WTC11 (cell line): ENCODE results near the gene FAXDC2. TPM values are rescaled to one million over a fixed set of nuclear protein-coding genes. Genes with fewer than 3 reads are reported as not detected.
A peak's percentile ranks its signal among the peaks of the same experiment; 100 is the strongest.

Experiments used
- ATAC-seq: fragments of 200-7000 bp; cut with Tn5 transposase; 2 replicates; pipeline ENCODE4 v1.10.0; 2021; ENCODE audit warnings: mild to moderate bottlenecking, moderate library complexity
- CTCF ChIA-PET: fragments of 300-600 bp; sonication (Branson Sonifier 250); formaldehyde crosslinking; loops from one replicate; lab custom pipeline; 2021; ENCODE audit warnings: antibody characterized with exemption; lab: Charles Lee
- POLR2A ChIA-PET: fragments of 350-600 bp; sonication (Branson Sonifier 250); formaldehyde crosslinking; loops from one replicate; lab custom pipeline; 2021; ENCODE audit warnings: antibody characterized with exemption; lab: Charles Lee
- DNase-seq: peaks from one replicate; pipeline ENCODE4 v3.0.0; 2021; ENCODE audit warnings: low spot score
- H3K27ac Mint-ChIP-seq: 2 replicates; pipeline ENCODE4 v1.8.0; 2021; ENCODE audit warnings: mixed read lengths
- H3K27me3 Mint-ChIP-seq: 2 replicates; pipeline ENCODE4 v1.8.0; 2021; ENCODE audit warnings: low read depth, mild to moderate bottlenecking, moderate library complexity, mixed read lengths
- H3K36me3 Mint-ChIP-seq: 2 replicates; pipeline ENCODE4 v1.8.0; 2021; ENCODE audit warnings: mixed read lengths
- H3K4me1 Mint-ChIP-seq: 2 replicates; pipeline ENCODE4 v1.8.0; 2022; ENCODE audit warnings: mixed read lengths
- H3K4me3 Mint-ChIP-seq: 2 replicates; pipeline ENCODE4 v1.8.0; 2021; ENCODE audit warnings: mild to moderate bottlenecking, moderate library complexity, mixed read lengths
- H3K9me3 Mint-ChIP-seq: 2 replicates; pipeline ENCODE4 v1.8.0; 2021; ENCODE audit warnings: mixed read lengths
- CREB1 ChIP-seq: sonication (generic); formaldehyde crosslinking; IDR thresholded peaks from 2 replicates; pipeline ENCODE4 v1.8.0; 2023; ENCODE audit warnings: mild to moderate bottlenecking, missing genetic modification reagents
- ELF4 ChIP-seq: sonication (generic); formaldehyde crosslinking; IDR thresholded peaks from 2 replicates; pipeline ENCODE4 v1.8.1; 2022; ENCODE audit warnings: low read depth, mild to moderate bottlenecking, moderate library complexity, missing genetic modification reagents
- EMX1 ChIP-seq: fragments of 250-450 bp; sonication (Bioruptor Pico); IDR thresholded peaks from 2 replicates; pipeline ENCODE4 v1.8.0; 2021; ENCODE audit warnings: mild to moderate bottlenecking
- ESRRA ChIP-seq: sonication (generic); formaldehyde crosslinking; IDR thresholded peaks from 2 replicates; pipeline ENCODE4 v1.8.1; 2022; ENCODE audit warnings: mild to moderate bottlenecking, missing genetic modification reagents, borderline replicate concordance
- ETV6 ChIP-seq: sonication (generic); formaldehyde crosslinking; IDR thresholded peaks from 2 replicates; pipeline ENCODE4 v1.8.1; 2022; ENCODE audit warnings: mild to moderate bottlenecking, missing genetic modification reagents
- FOXK1 ChIP-seq: sonication (generic); formaldehyde crosslinking; IDR thresholded peaks from 2 replicates; pipeline ENCODE4 v1.8.0; 2022; ENCODE audit warnings: mild to moderate bottlenecking, moderate library complexity, missing genetic modification reagents
- GABPB1 ChIP-seq: sonication (generic); formaldehyde crosslinking; IDR thresholded peaks from 2 replicates; pipeline ENCODE4 v1.8.1; 2023; ENCODE audit warnings: mild to moderate bottlenecking, missing genetic modification reagents
- HMGXB4 ChIP-seq: sonication (generic); formaldehyde crosslinking; IDR thresholded peaks from 2 replicates; pipeline ENCODE4 v1.8.1; 2023; ENCODE audit warnings: mild to moderate bottlenecking, moderate library complexity, missing genetic modification reagents
- NFATC4 ChIP-seq: fragments of 250-450 bp; sonication (Bioruptor Pico); IDR thresholded peaks from 2 replicates; pipeline ENCODE4 v1.9.0; 2021; ENCODE audit warnings: mild to moderate bottlenecking
- NFE2L1 ChIP-seq: sonication (generic); formaldehyde crosslinking; IDR thresholded peaks from 2 replicates; pipeline ENCODE4 v1.8.1; 2023; ENCODE audit warnings: missing genetic modification reagents
- NR1H2 ChIP-seq: sonication (generic); formaldehyde crosslinking; IDR thresholded peaks from 2 replicates; pipeline ENCODE4 v1.9.0; 2021; ENCODE audit warnings: mild to moderate bottlenecking, moderate library complexity, missing genetic modification reagents
- SMAD3 ChIP-seq: sonication (generic); formaldehyde crosslinking; IDR thresholded peaks from 2 replicates; pipeline ENCODE4 v1.8.0; 2022; ENCODE audit warnings: missing genetic modification reagents, mild to moderate bottlenecking, borderline replicate concordance
- SOX15 ChIP-seq: fragments of 250-450 bp; sonication (Bioruptor Pico); IDR thresholded peaks from 2 replicates; pipeline ENCODE4 v1.9.0; 2021; ENCODE audit warnings: mild to moderate bottlenecking
- TCF7 ChIP-seq: sonication (generic); formaldehyde crosslinking; IDR thresholded peaks from 2 replicates; pipeline ENCODE4 v1.8.0; 2022; ENCODE audit warnings: mild to moderate bottlenecking, low read depth, missing genetic modification reagents, moderate library complexity
- TEAD1 ChIP-seq: sonication (generic); formaldehyde crosslinking; IDR thresholded peaks from 2 replicates; pipeline ENCODE4 v1.8.0; 2022; ENCODE audit warnings: mild to moderate bottlenecking, missing genetic modification reagents
- TEAD4 ChIP-seq: sonication (generic); formaldehyde crosslinking; IDR thresholded peaks from 2 replicates; pipeline ENCODE4 v1.8.0; 2022; ENCODE audit warnings: mild to moderate bottlenecking, missing genetic modification reagents
- ZNF121 ChIP-seq: sonication (generic); formaldehyde crosslinking; IDR thresholded peaks from 2 replicates; pipeline ENCODE4 v1.8.0; 2023; ENCODE audit warnings: missing genetic modification reagents
- ZNF219 ChIP-seq: sonication (generic); formaldehyde crosslinking; IDR thresholded peaks from 2 replicates; pipeline ENCODE4 v1.8.0; 2023; ENCODE audit warnings: missing genetic modification reagents, mild to moderate bottlenecking, borderline replicate concordance
- ZNF416 ChIP-seq: fragments of 250-450 bp; sonication (Bioruptor Pico); IDR thresholded peaks from 2 replicates; pipeline ENCODE4 v1.9.0; 2021; ENCODE audit warnings: mild to moderate bottlenecking, inconsistent platforms
- total RNA-seq: library from RNA; stranded (reverse); gene quantifications from 3 replicates; pipeline ENCODE4 v1.2.3, GENCODE V29; 2021
- TF ChIP-seq, protein P1 (sequence below): fragments of 250-450 bp; sonication (Bioruptor Pico); IDR thresholded peaks from 2 replicates; pipeline ENCODE4 v2.1.2; 2022; ENCODE audit warnings: mild to moderate bottlenecking, moderate library complexity
- TF ChIP-seq, protein P2 (sequence below): fragments of 250-450 bp; sonication (Bioruptor Pico); IDR thresholded peaks from 2 replicates; pipeline ENCODE4 v1.9.0; 2021; ENCODE audit warnings: mild to moderate bottlenecking, borderline replicate concordance

Gene FAXDC2
- total RNA-seq, 1 experiment from 2014 or later = 3.9 TPM

DNA sequence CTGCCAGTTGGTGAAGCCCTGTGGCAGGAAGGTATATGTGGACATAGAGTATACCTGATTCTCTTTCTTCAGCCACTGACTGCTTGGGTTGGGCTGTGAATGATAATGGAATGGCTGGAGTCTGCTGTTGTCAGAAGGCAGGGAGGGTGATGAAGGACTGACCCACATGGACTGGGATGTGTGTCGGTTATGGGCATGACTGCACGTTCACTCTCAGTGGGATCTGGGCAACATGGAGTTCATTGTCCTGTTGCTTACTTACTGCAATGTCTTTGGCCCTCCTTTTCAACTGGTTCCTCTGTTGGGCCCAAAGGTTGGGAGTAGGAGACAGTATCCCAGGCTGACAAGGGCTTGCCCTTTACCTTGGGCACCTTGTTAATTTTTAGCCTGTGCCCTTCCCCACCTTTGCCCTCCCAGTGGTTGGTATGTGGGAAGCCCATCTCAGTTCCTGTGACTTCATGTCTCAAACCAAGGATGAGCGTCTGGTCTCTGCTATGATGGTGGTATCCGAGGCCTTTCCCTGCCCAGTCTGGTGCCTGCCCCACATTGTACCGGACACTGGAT, 34.6 kb downstream of the FAXDC2 start:
- H3K4me1 Mint-ChIP-seq = peaks cover 16% of the 10 kb centered on the region; the same call in 1 of the 2 replicates
- CTCF ChIA-PET = no interaction called here
- POLR2A ChIA-PET = no interaction called here
- DNase-seq (no peak), ATAC-seq (no peak)
- H3K27ac Mint-ChIP-seq = peak overlapping the region; percentile 42
- peaks cover 79% of the 10 kb centered on the region for H3K36me3 Mint-ChIP-seq
- no peaks in the 10 kb centered on the region for H3K27me3 Mint-ChIP-seq
- no peaks in the 10 kb centered on the region for H3K9me3 Mint-ChIP-seq
- TF ChIP-seq ETV6 = 0 out of 2 replicates have a peak, but pooled peaks have one; percentile 20
- TF ChIP-seq GABPB1 (CRISPR knock-in tag) = no peak
- TF ChIP-seq EMX1 (CRISPR knock-in tag) = 0 out of 2 replicates have a peak, but pooled peaks have one; percentile 43
- no peak overlapping the region for H3K4me3 Mint-ChIP-seq

DNA sequence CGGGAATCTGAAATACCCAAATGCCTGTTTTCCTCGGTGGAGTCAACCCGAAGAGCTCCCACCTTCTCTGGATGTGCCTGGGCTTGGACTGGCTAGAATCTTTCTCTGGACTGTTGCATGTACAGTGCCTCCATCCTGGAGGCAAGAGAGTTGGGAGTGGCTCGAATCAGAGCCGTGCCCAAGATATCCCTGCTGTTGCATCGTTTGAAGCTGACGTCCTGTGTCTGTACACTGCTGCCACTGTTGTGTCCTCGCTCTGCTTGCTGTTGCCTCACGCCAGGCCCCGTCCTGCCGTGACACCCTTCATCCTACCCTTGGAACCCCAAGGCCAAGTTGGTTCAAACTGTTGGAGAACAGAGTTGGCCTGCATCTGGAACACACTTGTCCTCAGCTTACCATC, 35.4 kb downstream of the FAXDC2 start:
- TF ChIP-seq ESRRA (CRISPR knock-in tag) = no peak
- TF ChIP-seq TEAD4 (CRISPR knock-in tag) = no peak
- TF ChIP-seq ZNF416 = no peak
- TF ChIP-seq ZNF219 (CRISPR knock-in tag) = no peak
- TF ChIP-seq NFE2L1 (CRISPR knock-in tag) = no peak
- TF ChIP-seq TCF7 (CRISPR knock-in tag) = no peak
- TF ChIP-seq CREB1 = no peak
- TF ChIP-seq NFATC4 (CRISPR knock-in tag) = no peak
- TF ChIP-seq TEAD1 (CRISPR knock-in tag) = no peak
- TF ChIP-seq ELF4 (CRISPR knock-in tag) = no peak
- TF ChIP-seq SMAD3 (CRISPR knock-in tag) = no peak
- TF ChIP-seq, protein P1, sequence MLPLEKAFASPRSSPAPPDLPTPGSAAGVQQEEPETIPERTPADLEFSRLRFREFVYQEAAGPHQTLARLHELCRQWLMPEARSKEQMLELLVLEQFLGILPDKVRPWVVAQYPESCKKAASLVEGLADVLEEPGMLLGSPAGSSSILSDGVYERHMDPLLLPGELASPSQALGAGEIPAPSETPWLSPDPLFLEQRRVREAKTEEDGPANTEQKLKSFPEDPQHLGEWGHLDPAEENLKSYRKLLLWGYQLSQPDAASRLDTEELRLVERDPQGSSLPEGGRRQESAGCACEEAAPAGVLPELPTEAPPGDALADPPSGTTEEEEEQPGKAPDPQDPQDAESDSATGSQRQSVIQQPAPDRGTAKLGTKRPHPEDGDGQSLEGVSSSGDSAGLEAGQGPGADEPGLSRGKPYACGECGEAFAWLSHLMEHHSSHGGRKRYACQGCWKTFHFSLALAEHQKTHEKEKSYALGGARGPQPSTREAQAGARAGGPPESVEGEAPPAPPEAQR (CRISPR knock-in tag) = no peak
- no peak for TF ChIP-seq FOXK1 (CRISPR knock-in tag)
- no peak for TF ChIP-seq HMGXB4 (CRISPR knock-in tag)
- TF ChIP-seq NR1H2 (CRISPR knock-in tag) = no peak
- TF ChIP-seq ZNF121 (CRISPR knock-in tag) = no peak
- TF ChIP-seq, protein P2, sequence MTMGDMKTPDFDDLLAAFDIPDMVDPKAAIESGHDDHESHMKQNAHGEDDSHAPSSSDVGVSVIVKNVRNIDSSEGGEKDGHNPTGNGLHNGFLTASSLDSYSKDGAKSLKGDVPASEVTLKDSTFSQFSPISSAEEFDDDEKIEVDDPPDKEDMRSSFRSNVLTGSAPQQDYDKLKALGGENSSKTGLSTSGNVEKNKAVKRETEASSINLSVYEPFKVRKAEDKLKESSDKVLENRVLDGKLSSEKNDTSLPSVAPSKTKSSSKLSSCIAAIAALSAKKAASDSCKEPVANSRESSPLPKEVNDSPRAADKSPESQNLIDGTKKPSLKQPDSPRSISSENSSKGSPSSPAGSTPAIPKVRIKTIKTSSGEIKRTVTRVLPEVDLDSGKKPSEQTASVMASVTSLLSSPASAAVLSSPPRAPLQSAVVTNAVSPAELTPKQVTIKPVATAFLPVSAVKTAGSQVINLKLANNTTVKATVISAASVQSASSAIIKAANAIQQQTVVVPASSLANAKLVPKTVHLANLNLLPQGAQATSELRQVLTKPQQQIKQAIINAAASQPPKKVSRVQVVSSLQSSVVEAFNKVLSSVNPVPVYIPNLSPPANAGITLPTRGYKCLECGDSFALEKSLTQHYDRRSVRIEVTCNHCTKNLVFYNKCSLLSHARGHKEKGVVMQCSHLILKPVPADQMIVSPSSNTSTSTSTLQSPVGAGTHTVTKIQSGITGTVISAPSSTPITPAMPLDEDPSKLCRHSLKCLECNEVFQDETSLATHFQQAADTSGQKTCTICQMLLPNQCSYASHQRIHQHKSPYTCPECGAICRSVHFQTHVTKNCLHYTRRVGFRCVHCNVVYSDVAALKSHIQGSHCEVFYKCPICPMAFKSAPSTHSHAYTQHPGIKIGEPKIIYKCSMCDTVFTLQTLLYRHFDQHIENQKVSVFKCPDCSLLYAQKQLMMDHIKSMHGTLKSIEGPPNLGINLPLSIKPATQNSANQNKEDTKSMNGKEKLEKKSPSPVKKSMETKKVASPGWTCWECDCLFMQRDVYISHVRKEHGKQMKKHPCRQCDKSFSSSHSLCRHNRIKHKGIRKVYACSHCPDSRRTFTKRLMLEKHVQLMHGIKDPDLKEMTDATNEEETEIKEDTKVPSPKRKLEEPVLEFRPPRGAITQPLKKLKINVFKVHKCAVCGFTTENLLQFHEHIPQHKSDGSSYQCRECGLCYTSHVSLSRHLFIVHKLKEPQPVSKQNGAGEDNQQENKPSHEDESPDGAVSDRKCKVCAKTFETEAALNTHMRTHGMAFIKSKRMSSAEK (CRISPR knock-in tag) = no peak
- TF ChIP-seq SOX15 (CRISPR knock-in tag) = no peak
- H3K4me3 Mint-ChIP-seq = no peak overlapping the region
- peak overlapping the region; percentile 42 for H3K27ac Mint-ChIP-seq
- no peaks in the 10 kb centered on the region for H3K27me3 Mint-ChIP-seq
- CTCF ChIA-PET = interaction anchor here (0.8 kb wide), 1 partner anchor 158 kb away, joined by 3 read pairs; no protein-coding TSS in a partner anchor
- peaks cover 77% of the 10 kb centered on the region for H3K36me3 Mint-ChIP-seq
- POLR2A ChIA-PET = no interaction called here
- DNase-seq = no peak
- no peaks in the 10 kb centered on the region for H3K9me3 Mint-ChIP-seq
- H3K4me1 Mint-ChIP-seq = peaks cover 11% of the 10 kb centered on the region; the same call in 1 of the 2 replicates
- no peak for ATAC-seq
